Tibial artery (tissue), 4 donors: ENCODE data around the gene MYCN.

ENCODE experiments used
- DNase-seq, 2 donors: peaks; one replicate each; pipeline ENCODE4 v3.0.0-alpha.2; 2019
- H3K27ac ChIP-seq, 2 donors: fragments of 200-600 bp; sonication (generic) in 1 of 2; 1 replicate in 1 of 2; 2 replicates in 1 of 2; pipeline ENCODE4 v1.5.1; 2018 to 2019; ENCODE audit warnings: mild to moderate bottlenecking in 1 of 2
- H3K27me3 ChIP-seq, 2 donors: fragments of 200-600 bp; sonication (generic) in 1 of 2; one replicate each; pipeline versions ENCODE4 v1.5.1 to v1.6.0; 2016 to 2019
- H3K36me3 ChIP-seq, 3 donors: fragments of 200-600 bp; sonication (generic) in 2 of 3; one replicate each; pipeline ENCODE4 v1.5.1; 2016 to 2019; ENCODE audit warnings: mild to moderate bottlenecking in 2 of 3
- H3K4me1 ChIP-seq, 4 donors: fragments of 200-600 bp; sonication (generic) in 2 of 4; 1 replicate in 3 of 4; 2 replicates in 1 of 4; pipeline ENCODE4 v1.5.1; 2016 to 2019
- H3K4me3 ChIP-seq, 2 donors: fragments of 200-600 bp; sonication (generic) in 1 of 2; 1 replicate in 1 of 2; 2 replicates in 1 of 2; pipeline ENCODE4 v1.5.1; 2018 to 2019; ENCODE audit warnings: mild to moderate bottlenecking in 2 of 2
- H3K9me3 ChIP-seq, 3 donors: fragments of 200-600 bp; sonication (generic) in 1 of 3; one replicate each; pipeline ENCODE4 v1.5.1; 2016 to 2019
- CTCF ChIP-seq, 2 experiments: fragments of 200-600 bp in 1 of 2; fragments of 450-650 bp in 1 of 2; IDR thresholded peaks; one replicate each; pipeline ENCODE4 v1.5.1; 2017 to 2019; ENCODE audit warnings: antibody characterized with exemption in 2 of 2, mild to moderate bottlenecking in 1 of 2, moderate library complexity in 1 of 2
- intact Hi-C: fragments of 100-400 bp; cut with DNase I; formaldehyde crosslinking; loops from one replicate; pipeline ENCODE4 v1.15.0; 2023; ENCODE audit warnings: low total_unique reads

MYCN gene

GRCh38 chr2:15905986-15906491, 34.3 kb upstream of the MYCN start:
- no peak for TF ChIP-seq CTCF (IDR thresholded peaks at IDR 0.05)
- DNase-seq = no peak
- intact Hi-C loops = no loop called here
- no peak overlapping the region for H3K4me3 ChIP-seq
- no peak overlapping the region for H3K27ac ChIP-seq
- no peaks in the 10 kb centered on the region for H3K36me3 ChIP-seq
- H3K9me3 ChIP-seq = no peaks in the 10 kb centered on the region
- no peaks in the 10 kb centered on the region for H3K4me1 ChIP-seq
- H3K27me3 ChIP-seq = no peaks in the 10 kb centered on the region

GRCh38 chr2:15906778-15907177, 33.6 kb upstream of the MYCN start:
- Histone ChIP-seq H3K4me3 (no peak overlapping the region), H3K4me1 (no peaks in the 10 kb centered on the region), H3K27ac (no peak overlapping the region), H3K27me3 (no peaks in the 10 kb centered on the region), H3K9me3 (no peaks in the 10 kb centered on the region), H3K36me3 (no peaks in the 10 kb centered on the region)
- no peak for TF ChIP-seq CTCF (IDR thresholded peaks at IDR 0.05)
- DNase-seq = no peak
- intact Hi-C loops = no loop called here

GRCh38 chr2:15907461-15908324, 32.7 kb upstream of the MYCN start:
- H3K27me3 ChIP-seq = no peaks in the 10 kb centered on the region
- no peak for TF ChIP-seq CTCF (IDR thresholded peaks at IDR 0.05)
- H3K4me3 ChIP-seq = no peak overlapping the region
- H3K27ac ChIP-seq = no peak overlapping the region
- H3K36me3 ChIP-seq = no peaks in the 10 kb centered on the region
- H3K4me1 ChIP-seq = peaks cover 0 to 5% (median 0%) of the 10 kb centered on the region in 4 donors
- no peaks in the 10 kb centered on the region for H3K9me3 ChIP-seq
- DNase-seq = no peak
- intact Hi-C loops = no loop called here

GRCh38 chr2:15908371-15908770, 32.0 kb upstream of the MYCN start:
- no peaks in the 10 kb centered on the region for H3K9me3 ChIP-seq

GRCh38 chr2:15909157-15909556, 31.2 kb upstream of the MYCN start:
- TF ChIP-seq CTCF (IDR thresholded peaks at IDR 0.05) = no peak
- no peak for DNase-seq
- peaks cover 0 to 5% (median 0%) of the 10 kb centered on the region in 4 donors for H3K4me1 ChIP-seq
- H3K36me3 ChIP-seq = no peaks in the 10 kb centered on the region
- no peak overlapping the region for H3K4me3 ChIP-seq
- intact Hi-C loops = no loop called here
- H3K9me3 ChIP-seq = no peaks in the 10 kb centered on the region
- H3K27ac ChIP-seq = no peak overlapping the region
- no peaks in the 10 kb centered on the region for H3K27me3 ChIP-seq

More at GRCh38 chr2:15908371-15908770, 32.0 kb upstream of the MYCN start:
- Histone ChIP-seq H3K27me3 (no peaks in the 10 kb centered on the region), H3K4me1 (peaks cover 0 to 5% (median 0%) of the 10 kb centered on the region in 4 donors), H3K4me3 (no peak overlapping the region), H3K36me3 (no peaks in the 10 kb centered on the region), H3K27ac (no peak overlapping the region)
- intact Hi-C loops = no loop called here
- DNase-seq = no peak
- TF ChIP-seq CTCF (IDR thresholded peaks at IDR 0.05) = no peak
